ENCODE measurements around the gene ZC3H13.

- TF ChIP-seq CTCF (IDR thresholded peaks at IDR 0.05): no peak
- TF ChIP-seq POLR2A (IDR thresholded peaks at IDR 0.05): no peak
Measured at GRCh38 chr13:46058268-46058667, 5.7 kb upstream of the ZC3H13 start.

All from gastroesophageal sphincter (tissue), 3 donors.